Medulla oblongata (tissue), 1 donor: ENCODE data around the gene WDR90.

ENCODE experiments used
- DNase-seq: peaks from one replicate; pipeline ENCODE4 v3.0.0-alpha.2; 2015; ENCODE audit errors: extremely low spot score

Gene WDR90

GRCh38 chr16:660459-661183, 11.5 kb downstream of the WDR90 start:
- peak; percentile 85 for DNase-seq

GRCh38 chr16:661184-661821, 12.1 kb downstream of the WDR90 start:
- no peak for DNase-seq

GRCh38 chr16:662095-662494, 12.9 kb downstream of the WDR90 start:
- DNase-seq: no peak

GRCh38 chr16:662597-662996, 13.4 kb downstream of the WDR90 start:
- no peak for DNase-seq

DNA sequence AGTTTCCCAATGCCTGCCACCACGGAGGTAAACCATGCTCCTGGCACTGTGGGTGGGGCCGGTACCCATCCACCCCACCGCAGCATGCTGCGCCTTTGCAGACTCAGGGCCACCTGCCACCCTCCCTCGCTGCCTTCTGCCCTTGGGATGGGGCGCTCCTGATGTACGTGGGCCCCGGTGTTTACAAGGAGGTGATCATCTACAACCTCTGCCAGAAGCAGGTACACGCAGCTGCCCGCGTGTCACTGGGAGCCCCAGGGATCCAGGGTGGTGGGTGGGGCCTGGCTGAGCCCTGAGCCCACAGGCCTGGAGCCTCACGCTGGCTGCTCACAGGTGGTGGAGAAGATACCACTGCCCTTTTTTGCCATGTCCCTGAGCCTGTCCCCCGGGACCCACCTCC, 17.4 kb downstream of the WDR90 start:
- DNase-seq: no peak

DNA sequence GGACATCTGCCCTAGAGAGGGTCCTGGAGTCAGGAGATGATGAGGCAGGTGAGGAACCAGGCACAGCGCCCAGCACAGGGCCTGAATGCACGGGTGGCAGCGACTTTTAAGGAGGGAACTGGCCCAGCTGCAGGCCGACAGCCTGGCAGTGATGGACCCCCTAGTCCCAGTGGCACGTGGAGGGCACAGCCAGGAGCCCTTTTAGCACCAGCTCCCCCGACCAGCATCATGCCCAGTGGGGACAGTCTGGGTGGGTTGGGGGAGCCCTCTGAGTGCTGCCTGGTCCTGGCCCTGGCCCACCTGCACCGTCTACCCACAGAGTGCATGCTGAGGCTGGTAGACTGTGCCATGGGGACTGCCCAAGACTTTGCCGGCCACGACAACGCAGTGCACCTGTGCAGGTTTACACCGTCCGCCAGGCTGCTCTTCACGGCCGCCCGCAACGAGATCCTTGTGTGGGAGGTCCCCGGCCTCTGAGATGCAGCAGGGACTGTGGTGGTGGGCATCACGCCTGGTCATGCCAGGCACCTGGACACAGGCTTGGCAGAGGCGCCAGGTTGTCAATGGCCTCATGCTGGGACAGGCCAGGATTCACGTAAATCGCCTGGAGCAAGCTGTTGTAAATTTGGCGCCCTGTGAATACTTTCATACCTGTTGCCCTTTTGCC, 18.1 kb downstream of the WDR90 start:
- DNase-seq: no peak

- peak; percentile 93 for DNase-seq
Measured at GRCh38 chr16:667780-668518, 18.8 kb downstream of the WDR90 start, which contains the start of gene RHOT2. Gene RHOT2 (plus strand): TSS chr16:668132. CDS start chr16:668200, 68 bp downstream.

DNA sequence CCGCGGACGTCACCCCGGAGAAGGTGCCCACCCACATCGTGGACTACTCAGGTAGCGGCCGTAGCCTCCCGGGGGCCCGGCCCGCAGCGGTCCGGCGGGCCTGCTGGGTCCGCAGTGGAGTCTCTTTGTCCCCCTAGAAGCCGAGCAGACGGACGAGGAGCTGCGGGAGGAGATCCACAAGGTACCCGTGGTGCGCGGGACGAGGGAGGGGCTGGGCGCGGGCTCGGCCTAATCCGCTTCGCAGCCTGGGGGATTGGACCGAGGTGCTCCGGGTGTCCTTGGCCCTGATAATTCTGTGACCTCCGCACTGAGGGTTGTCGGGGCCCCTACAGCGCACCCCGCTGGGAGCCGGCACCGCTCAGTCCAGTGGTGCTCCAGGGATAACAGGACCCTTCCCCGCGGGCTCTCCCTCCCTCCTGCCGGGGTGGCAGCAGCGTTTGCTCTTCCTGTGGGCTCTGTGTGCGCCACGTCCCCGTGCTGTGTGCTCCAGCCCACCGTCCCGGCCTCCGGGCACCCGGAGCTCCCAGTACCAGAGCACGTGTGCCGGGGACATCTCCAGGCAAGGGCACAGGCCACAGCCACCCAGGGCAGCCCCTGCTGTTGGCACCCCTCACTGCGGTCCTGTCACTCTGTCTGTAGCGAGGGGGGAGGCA, 19.5 kb downstream of the WDR90 start:
- DNase-seq: no peak

DNA sequence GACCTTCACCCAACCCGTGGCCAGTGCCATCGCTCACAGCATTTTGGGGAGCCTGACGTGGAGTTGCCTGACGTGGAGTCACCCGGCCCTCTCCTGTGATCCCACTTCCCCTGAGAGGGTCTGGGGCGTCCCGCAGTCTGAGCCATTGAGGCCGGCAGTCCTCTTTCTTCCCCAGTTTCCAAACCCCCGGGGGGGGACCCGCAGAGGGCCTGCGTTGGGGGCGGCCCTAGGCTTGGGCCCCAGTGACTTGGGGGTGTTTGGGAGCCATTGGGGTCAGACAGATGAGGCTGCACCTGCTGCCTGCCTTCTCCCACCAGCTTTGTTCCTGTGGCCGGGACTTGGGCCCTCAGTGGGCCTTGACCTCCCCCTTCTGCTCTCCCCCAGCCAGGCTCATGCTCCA, 20.5 kb downstream of the WDR90 start:
- DNase-seq: no peak

GRCh38 chr16:670485-671352, 21.6 kb downstream of the WDR90 start:
- no peak for DNase-seq

GRCh38 chr16:671353-672131, 22.4 kb downstream of the WDR90 start:
- no peak for DNase-seq

GRCh38 chr16:672371-672770, 23.2 kb downstream of the WDR90 start:
- no peak for DNase-seq

DNA sequence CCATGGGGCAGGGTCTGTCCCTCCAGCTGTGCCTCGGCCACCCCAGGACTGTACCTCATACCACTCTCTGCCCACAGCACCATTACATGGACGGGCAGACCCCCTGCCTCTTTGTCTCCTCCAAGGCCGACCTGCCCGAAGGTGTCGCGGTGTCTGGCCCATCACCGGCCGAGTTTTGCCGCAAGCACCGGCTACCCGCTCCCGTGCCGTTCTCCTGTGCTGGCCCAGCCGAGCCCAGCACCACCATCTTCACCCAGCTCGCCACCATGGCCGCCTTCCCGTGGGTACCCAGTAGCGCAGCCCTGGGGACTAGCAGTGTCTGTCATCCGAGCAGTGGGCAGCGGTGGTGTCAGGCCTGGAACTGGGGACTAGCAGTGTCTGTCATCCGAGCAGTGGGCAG, 23.7 kb downstream of the WDR90 start:
- DNase-seq: no peak

DNA sequence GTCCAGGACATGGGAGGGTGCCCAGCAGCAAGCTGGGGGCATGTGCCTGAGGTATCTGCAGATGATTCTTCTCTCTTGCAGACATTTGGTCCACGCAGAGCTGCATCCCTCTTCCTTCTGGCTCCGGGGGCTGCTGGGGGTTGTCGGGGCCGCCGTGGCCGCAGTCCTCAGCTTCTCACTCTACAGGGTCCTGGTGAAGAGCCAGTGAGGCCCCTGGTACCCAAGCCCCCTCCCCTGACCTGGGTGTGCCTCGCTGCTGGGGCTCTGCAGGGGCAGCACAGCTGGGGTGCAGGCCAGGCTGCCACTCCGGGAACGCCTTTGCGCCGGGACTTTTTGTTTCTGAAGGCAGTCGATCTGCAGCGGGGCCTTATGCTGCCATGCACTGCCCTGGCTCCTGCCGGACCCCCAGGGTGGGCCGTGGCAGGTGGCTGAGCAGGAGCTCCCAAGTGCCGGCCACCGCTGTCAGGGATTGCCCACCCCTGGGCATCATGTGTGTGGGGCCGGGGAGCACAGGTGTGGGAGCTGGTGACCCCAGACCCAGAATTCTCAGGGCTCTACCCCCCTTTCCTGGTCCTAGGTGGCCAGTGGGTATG, 24.3 kb downstream of the WDR90 start:
- DNase-seq: no peak

DNA sequence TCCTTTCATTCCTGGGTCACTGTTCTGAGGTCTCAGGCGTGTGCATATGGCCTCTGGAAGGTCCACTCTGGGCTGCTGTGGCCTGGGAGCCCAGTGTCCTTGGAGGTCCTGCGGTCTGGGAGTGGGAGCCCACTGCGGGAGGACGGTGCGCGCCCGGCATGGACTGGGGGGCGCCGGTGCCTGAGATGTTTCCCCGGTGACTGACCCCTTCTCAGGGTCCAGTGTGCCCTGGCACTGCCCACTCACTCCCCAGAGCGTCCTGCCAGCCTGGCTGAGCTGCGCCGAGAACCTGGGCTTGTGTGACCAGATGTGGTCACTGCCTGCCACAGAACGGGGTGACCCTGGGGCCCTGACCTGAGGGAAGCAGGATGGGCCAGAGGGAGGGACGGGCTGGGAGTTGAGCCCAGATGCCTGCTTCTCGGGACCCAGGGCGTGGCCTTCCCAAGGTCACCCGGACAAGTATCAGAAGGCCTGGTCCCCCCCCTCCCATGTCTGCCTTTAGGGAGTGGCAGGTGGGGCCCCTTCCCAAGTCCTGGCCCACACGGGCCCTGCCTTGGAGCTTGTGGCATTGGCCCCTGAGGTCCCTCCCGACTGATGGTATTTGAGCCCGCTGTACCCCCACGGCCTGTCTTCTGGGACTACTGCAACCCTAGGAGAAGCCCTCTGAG, 25.2 kb downstream of the WDR90 start:
- no peak for DNase-seq

- DNase-seq: peak; percentile 19
Measured at GRCh38 chr16:674968-675883, 26.1 kb downstream of the WDR90 start, which contains the start of gene RHBDL1. Gene RHBDL1 (plus strand): TSS chr16:675671. CDS start chr16:675791, 120 bp downstream.

DNA sequence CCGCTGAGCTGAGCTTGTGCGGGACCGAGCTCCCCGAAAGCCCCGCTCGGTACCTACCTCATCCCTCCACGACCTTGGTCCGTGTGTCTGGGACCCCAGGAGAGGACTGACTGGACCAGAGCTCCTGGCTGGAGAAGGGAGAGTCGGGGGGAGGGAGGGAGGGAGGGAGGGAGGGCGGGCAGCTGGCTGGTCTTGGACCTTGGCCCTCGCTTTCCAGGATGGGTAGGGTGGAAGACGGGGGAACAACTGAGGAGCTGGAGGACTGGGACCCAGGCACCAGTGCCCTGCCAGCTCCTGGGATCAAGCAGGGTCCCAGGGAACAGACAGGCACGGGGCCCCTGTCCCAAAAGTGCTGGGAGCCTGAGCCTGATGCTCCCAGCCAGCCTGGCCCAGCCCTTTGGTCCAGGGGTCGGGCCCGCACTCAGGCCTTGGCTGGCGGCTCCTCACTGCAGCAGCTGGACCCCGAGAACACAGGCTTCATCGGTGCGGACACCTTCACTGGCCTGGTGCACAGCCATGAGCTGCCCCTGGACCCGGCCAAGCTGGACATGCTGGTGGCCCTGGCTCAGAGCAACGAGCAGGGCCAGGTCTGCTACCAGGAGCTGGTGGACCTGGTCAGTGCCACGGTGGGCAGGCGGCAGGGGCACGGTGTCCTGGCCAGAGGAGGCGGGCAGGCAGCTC, 26.9 kb downstream of the WDR90 start:
- DNase-seq: no peak
